GM10248 (cell line): Measurements from ENCODE around the gene PRSS53.

ENCODE experiments used
- CTCF ChIA-PET: fragments of 300-600 bp; sonication (Branson Sonifier 250); formaldehyde crosslinking; extraction: SDS; loops from one replicate; lab custom pipeline; 2021; ENCODE audit warnings: antibody characterized with exemption; lab: Yijun Ruan, JAX
- POLR2A ChIA-PET: fragments of 350-650 bp; sonication (Branson Sonifier 250); formaldehyde crosslinking; extraction: SDS; loops from one replicate; lab custom pipeline; 2020; ENCODE audit warnings: antibody characterized with exemption; lab: Yijun Ruan, JAX
- DNase-seq: peaks from one replicate; pipeline ENCODE4 v3.0.0; 2012; ENCODE audit errors: extremely low spot score
- TF ChIP-seq, protein P1 (sequence below): IDR thresholded peaks from 2 replicates; pipeline ENCODE4 v1.5.1; 2012; ENCODE audit warnings: mild to moderate bottlenecking, low read depth; ENCODE audit errors: extremely low read depth, missing control alignments, control extremely low read depth

PRSS53 gene

DNA sequence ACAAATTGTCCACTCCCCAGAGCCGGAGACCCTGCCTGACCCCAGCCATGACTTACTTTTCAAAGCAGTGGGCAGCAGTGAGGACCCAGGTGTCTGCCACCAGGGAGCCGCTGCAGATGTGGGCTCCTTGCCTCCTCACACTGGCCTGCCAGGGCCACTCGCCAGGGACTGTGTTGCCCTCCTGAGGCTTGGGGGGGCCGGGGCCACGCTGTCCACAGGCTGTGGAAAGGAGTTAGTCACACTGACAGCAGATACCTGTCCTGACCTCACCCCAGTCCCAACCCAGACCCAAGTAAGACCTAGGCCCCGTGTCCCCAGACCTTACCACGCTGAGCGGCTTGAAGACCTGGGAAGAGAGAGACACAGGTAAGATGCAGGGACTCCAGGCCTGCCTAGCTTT lies 1.3 kb downstream of the PRSS53 start:
- CTCF ChIA-PET: no interaction called here
- DNase-seq: no peak
- TF ChIP-seq, protein P1, sequence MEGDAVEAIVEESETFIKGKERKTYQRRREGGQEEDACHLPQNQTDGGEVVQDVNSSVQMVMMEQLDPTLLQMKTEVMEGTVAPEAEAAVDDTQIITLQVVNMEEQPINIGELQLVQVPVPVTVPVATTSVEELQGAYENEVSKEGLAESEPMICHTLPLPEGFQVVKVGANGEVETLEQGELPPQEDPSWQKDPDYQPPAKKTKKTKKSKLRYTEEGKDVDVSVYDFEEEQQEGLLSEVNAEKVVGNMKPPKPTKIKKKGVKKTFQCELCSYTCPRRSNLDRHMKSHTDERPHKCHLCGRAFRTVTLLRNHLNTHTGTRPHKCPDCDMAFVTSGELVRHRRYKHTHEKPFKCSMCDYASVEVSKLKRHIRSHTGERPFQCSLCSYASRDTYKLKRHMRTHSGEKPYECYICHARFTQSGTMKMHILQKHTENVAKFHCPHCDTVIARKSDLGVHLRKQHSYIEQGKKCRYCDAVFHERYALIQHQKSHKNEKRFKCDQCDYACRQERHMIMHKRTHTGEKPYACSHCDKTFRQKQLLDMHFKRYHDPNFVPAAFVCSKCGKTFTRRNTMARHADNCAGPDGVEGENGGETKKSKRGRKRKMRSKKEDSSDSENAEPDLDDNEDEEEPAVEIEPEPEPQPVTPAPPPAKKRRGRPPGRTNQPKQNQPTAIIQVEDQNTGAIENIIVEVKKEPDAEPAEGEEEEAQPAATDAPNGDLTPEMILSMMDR: no peak
- POLR2A ChIA-PET: interaction anchor here (1.7 kb wide), 1 partner anchor 14 kb away, joined by 4 read pairs; the partner anchor contains the start of genes ZNF646 and ZNF668

DNA sequence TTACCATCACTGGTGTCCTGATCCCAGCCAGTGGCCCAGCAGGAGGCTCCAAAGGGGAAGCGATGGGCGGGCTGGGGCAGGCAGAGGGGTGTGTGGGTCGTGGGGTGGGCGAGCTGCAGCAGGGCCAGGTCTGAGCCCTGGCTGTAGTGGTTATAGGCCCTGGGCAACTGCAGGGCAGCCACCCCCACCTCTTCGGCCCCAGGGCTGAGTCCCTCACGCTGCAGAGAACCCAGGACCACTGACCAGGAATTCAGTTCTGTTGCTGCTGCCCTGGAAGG lies 2.2 kb downstream of the PRSS53 start:
- ChIA-PET POLR2A (interaction anchor here (1.7 kb wide), 1 partner anchor 13 kb away, joined by 4 read pairs; the partner anchor contains the start of genes ZNF646 and ZNF668), CTCF (interaction anchor here (1.2 kb wide), 1 partner anchor 9 kb away, joined by 3 read pairs; no protein-coding TSS in a partner anchor)
- no peak for DNase-seq
- TF ChIP-seq, protein P1: no peak

DNA sequence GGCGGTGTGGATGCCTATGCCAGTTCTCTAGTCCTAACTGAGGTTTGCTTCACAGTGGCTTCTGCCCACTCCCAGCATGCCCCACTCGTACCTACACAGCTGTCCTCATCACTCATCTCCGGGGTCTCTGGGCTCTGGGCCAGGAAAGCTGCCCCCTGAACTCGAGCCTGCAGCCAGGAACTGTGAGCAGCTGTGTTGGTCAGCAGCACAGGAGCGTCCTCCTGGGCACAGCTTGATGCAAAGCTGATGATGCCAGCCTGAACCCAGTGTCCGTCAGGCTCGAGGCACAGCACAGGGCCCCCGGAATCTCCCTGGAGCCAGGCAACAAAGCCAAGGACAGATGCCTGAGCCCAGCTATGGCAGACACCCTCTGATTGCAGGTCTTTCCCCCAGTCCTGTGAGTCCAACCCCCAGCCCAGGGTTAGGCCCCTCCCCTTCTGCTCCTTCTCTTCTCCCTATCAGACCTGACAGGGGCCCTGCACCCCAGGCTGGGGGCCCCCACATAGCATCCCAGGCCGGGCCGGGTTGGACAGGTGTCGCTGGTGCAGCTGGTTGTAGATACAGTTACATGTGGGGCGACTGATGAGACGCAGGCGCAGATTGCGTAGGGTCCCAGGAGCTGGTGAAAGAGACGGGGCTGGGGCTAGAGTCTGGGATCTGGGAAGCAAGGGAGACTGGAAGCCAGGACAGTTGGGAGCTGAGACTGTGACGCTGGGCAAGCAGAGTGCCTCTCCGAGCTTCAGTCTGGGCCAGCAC lies 2.7 kb downstream of the PRSS53 start:
- no peak for DNase-seq
- TF ChIP-seq, protein P1: no peak
- CTCF ChIA-PET: interaction anchor here (1.2 kb wide), 1 partner anchor 8 kb away, joined by 3 read pairs; no protein-coding TSS in a partner anchor
- POLR2A ChIA-PET: interaction anchor here (0.5 to 1.7 kb wide), 4 partner anchors 12 to 95 kb away, joined by 3 to 4 read pairs (median 4); partner anchors contain the start of genes ZNF646 and ZNF668

DNA sequence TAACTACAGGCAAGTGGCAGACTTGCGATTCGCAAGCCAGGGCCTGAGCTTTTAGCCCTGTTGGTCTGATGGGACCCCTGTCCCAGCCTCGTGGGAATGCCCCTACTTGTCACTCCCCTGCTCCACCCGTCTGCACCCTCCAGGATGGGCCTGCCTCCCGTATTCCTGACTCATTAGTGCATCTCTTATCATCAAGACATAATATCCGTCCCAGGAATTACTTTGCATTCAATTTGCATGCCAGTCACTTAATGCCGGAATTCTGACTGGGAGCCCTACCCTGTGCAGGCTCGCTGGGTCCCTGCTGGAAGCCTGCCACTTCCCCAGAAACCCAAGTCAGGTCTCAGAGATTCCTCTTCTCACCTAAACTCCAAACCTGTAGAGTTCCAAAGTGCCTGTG lies 3.3 kb downstream of the PRSS53 start:
- CTCF ChIA-PET: interaction anchor here (1.2 to 1.5 kb wide), 2 partner anchors 7 to 143 kb away, joined by 3 read pairs; no protein-coding TSS in a partner anchor
- POLR2A ChIA-PET: interaction anchor here (0.5 to 0.9 kb wide), 4 partner anchors 38 to 333 kb away, joined by 3 to 5 read pairs (median 4); no protein-coding TSS in a partner anchor
- TF ChIP-seq, protein P1: no peak
- no peak for DNase-seq

DNA sequence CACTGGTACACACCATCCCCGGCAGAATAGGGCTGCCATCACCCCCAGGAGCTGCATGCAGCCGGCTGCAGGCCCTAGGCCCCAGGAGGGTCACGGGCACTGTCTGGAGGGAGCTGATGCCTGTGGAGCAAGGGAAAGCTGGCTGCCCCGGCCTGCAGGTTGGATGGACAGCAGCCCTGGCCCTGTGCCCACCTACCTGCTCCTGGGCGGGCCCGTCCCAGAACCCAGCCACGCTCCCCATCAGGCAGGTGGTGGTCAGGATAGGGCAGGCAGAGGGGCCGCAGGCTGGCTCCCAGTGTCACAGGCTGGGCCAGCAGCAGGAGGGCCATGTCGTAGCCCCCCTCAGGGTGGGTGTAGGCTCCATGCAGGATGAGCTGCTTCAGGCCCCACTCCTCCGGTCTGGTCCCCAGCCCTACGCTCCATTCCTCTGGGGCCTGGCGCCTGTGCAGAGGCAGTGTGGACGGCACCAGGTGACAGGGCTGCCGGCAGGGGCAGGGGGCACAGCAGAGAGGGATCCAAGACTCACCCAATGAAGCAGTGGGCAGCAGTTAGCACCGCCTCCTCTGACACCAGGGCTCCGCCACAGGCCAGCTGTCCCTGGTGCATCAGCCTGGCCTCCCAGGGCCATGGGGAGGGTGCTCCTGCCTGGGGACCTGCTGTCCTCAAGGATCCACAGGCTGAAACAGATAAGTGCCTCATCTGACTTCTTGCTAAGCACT lies 4.0 kb downstream of the PRSS53 start:
- TF ChIP-seq, protein P1: no peak
- ChIA-PET POLR2A (interaction anchor here (0.6 to 1.2 kb wide), 3 partner anchors 33 to 334 kb away, joined by 3 to 5 read pairs (median 5); partner anchors contain the start of gene KAT8), CTCF (interaction anchor here (1.1 to 1.5 kb wide), 2 partner anchors 15 to 143 kb away, joined by 3 read pairs; no protein-coding TSS in a partner anchor)
- DNase-seq: no peak

DNA sequence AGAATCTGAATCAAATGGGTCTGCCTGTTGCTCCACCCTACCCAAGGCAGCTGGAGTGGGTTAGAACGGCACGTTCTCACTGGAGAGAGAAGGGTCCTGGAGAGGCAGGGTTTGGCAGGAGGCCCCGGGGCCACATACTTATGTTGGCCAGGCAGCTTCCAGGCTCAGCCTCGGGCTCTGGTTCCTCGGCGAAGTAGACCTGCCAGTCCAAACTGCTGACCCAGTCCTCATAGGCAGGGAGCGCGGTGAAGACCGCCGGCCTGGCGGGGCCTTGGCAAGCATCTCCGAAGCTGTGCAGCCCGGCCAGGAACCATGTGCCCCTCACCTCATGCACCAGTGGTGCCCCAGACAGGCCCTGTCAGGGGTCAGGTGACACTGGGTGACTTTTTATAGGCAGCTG lies 4.8 kb downstream of the PRSS53 start:
- TF ChIP-seq, protein P1: no peak
- ChIA-PET POLR2A (interaction anchor here (0.6 to 1.2 kb wide), 2 partner anchors 33 to 34 kb away, joined by 3 to 5 read pairs; partner anchors contain the start of gene KAT8), CTCF (interaction anchor here (1.1 to 1.5 kb wide), 2 partner anchors 16 to 142 kb away, joined by 3 read pairs; no protein-coding TSS in a partner anchor)
- no peak for DNase-seq
